ENCODE data around the gene CIT.
A peak's percentile ranks its signal among the peaks of the same experiment; 100 is the strongest.

CIT gene

DNA sequence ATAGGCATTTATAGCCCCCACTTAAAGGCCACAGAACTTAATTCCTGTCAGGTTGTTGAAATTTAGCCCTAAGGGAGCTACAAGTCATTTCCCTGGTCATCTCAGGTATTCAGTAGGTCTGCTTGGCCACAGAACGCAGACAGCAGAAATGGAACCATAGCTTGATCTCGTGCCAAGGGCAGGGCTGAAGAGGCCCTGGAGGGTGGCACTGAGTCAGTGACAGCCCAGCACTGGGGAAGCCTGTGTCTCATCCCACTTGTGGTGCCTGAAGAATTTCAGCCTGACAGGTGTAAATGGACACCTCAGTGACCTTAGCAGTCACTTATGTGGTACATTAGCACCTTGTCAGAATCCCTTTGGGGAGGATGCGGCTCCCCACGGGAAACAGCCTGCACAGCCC lies 202.6 kb downstream of the CIT start:
- Mint-ChIP-seq H3K4me1 (ENCODE audit: low read depth) (peaks cover 43% of the 10 kb centered on the region), H3K36me3 (ENCODE audit: low read depth) (peaks cover 91% of the 10 kb centered on the region), H3K27ac (no peak overlapping the region), H3K4me3 (no peak overlapping the region), H3K9me3 (no peaks in the 10 kb centered on the region), H3K27me3 (ENCODE audit: low read depth) (no peaks in the 10 kb centered on the region)
- no peak for DNase-seq (ENCODE audit: low spot score)

- H3K36me3 Mint-ChIP-seq (ENCODE audit: low read depth): peaks cover 83% of the 10 kb centered on the region
- no peaks in the 10 kb centered on the region for H3K27me3 Mint-ChIP-seq (ENCODE audit: low read depth)
- no peaks in the 10 kb centered on the region for H3K9me3 Mint-ChIP-seq
- peak overlapping the region; percentile 82 for H3K27ac Mint-ChIP-seq
- H3K4me3 Mint-ChIP-seq: peak overlapping the region; percentile 72
- H3K4me1 Mint-ChIP-seq (ENCODE audit: low read depth): peaks cover 43% of the 10 kb centered on the region
- peak; percentile 17 for DNase-seq (ENCODE audit: low spot score)
Measured at GRCh38 chr12:119673634-119674033, 203.5 kb downstream of the CIT start.

- Mint-ChIP-seq H3K4me1 (ENCODE audit: low read depth) (peaks cover 45% of the 10 kb centered on the region), H3K36me3 (ENCODE audit: low read depth) (peaks cover 76% of the 10 kb centered on the region), H3K9me3 (no peaks in the 10 kb centered on the region), H3K4me3 (no peak overlapping the region), H3K27me3 (ENCODE audit: low read depth) (no peaks in the 10 kb centered on the region), H3K27ac (peak overlapping the region; percentile 46)
- no peak for DNase-seq (ENCODE audit: low spot score)
Measured at GRCh38 chr12:119672194-119672593, 204.9 kb downstream of the CIT start.

- no peak for DNase-seq (ENCODE audit: low spot score)
- Mint-ChIP-seq H3K27me3 (ENCODE audit: low read depth) (no peaks in the 10 kb centered on the region), H3K4me3 (peak overlapping the region; percentile 30), H3K4me1 (ENCODE audit: low read depth) (peaks cover 55% of the 10 kb centered on the region), H3K36me3 (ENCODE audit: low read depth) (peaks cover 64% of the 10 kb centered on the region), H3K27ac (peak overlapping the region; percentile 6), H3K9me3 (no peaks in the 10 kb centered on the region)
Measured at GRCh38 chr12:119671070-119671469, 206.1 kb downstream of the CIT start.

GRCh38 chr12:119669744-119670472 lies 207.2 kb downstream of the CIT start:
- no peak for DNase-seq (ENCODE audit: low spot score)
- Mint-ChIP-seq H3K4me1 (ENCODE audit: low read depth) (peaks cover 56% of the 10 kb centered on the region), H3K27me3 (ENCODE audit: low read depth) (no peaks in the 10 kb centered on the region), H3K9me3 (no peaks in the 10 kb centered on the region), H3K36me3 (ENCODE audit: low read depth) (peaks cover 54% of the 10 kb centered on the region), H3K27ac (peak overlapping the region; percentile 83), H3K4me3 (peak overlapping the region; percentile 72)

DNA sequence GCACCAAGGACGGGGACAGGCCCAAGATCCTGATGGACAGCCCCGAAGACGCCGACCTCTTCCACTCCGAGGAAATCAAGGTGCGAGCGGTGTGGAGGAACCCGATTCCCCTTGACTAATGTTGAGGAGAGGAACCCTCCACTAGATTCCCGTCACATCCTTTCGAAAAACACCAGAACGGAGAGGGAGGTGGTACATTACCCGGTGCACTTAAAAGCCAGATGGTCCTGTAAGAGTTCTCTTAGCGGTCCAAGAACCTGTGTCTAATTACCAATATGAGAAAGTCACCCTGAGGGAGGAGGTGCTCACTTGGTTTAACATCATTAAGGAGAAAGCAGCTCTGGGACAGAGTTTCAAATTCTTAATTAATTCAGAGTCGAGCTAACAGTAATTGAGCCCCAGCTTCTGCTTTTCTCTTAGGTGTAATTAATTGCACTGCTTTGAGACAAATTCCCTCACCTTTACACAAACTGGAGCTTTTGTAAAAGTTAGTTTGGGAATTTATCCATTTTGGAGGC lies 208.7 kb downstream of the CIT start:
- Mint-ChIP-seq H3K27me3 (ENCODE audit: low read depth) (no peaks in the 10 kb centered on the region), H3K4me3 (peak overlapping the region; percentile 93), H3K9me3 (no peaks in the 10 kb centered on the region), H3K27ac (peak overlapping the region; percentile 89), H3K36me3 (ENCODE audit: low read depth) (peaks cover 40% of the 10 kb centered on the region), H3K4me1 (ENCODE audit: low read depth) (peaks cover 47% of the 10 kb centered on the region)
- no peak for DNase-seq (ENCODE audit: low spot score)

DNA sequence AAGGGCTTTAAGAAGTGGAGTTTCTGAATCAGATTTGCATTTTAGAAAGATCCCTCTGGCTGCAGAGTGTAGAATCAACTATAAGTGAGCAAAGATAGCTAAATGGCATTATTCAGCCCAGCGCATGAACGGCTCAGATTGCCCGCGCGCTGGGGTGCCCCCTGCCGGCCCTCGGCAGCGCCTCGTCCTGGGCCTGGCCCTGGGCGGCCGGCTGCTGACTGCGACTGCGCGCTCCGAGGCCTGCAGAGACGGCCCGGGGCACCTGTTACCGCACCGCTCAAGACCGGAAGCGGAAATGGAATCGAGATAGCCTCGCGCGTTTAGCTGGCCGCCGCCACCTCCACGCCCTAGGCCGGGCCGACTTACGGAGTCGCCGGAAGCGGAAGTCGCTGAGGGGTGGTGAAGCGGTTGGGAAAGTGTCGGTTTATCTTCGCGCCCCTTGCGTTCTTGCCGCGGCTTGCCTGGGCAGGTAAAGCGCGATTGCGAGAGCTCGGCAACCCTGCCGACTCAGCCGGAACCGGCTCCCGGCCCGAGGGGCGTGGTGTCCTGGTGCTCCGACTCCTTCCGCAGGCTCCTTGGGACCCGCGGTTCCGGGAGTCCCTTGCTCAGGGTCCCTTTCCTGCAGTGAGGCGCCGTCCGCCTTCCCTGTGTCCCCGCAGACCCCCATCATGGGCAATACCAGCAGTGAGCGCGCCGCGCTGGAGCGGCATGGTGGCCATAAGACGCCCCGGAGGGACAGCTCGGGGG lies 209.4 kb downstream of the CIT start, which contains the start of gene PRKAB1:
Gene PRKAB1 (plus strand): TSS at position 557 of the 747 bp plus-strand sequence. CDS start 112 bp downstream, at position 669.
- Mint-ChIP-seq H3K27me3 (ENCODE audit: low read depth) (no peaks in the 10 kb centered on the region), H3K4me3 (peak within 1 kb of the TSS; percentile 93), H3K9me3 (no peaks in the 10 kb centered on the region), H3K36me3 (ENCODE audit: low read depth) (peaks cover 33% of the 10 kb centered on the region), H3K27ac (peak within 1 kb of the TSS; percentile 89), H3K4me1 (ENCODE audit: low read depth) (peaks cover 41% of the 10 kb centered on the region)
- peak; percentile 98 for DNase-seq (ENCODE audit: low spot score)

DNA sequence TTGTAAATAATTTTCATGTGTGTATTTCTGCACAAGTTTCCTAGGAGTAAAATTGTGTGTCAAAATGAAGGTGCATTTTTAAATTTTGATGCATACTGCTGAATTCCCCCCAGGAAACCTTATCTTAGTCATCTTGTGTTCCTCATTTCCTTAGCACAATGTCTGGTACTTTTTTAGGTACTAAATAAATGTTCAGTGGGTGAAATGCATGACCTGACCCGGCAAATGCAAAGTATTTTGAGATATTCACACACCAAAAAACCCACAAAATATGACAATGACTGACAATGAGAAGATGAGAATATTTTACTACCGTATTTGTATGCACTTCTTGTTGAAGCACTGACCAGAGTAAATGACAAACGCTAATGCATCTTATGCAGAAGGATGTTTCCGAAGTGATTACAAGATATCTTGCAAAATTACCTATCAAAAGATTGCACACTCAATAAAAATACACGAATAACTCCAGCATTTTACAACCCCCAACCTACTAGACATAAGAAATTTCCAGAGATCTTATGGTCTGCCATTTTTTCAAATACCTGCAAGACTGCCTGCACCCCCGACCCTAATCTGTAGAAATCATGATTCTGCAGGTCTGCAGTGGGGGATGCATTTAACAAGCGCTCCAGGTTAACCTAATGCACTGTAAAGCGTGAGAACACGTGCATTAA lies 210.1 kb downstream of the CIT start:
- peak overlapping the region; percentile 19 for H3K27ac Mint-ChIP-seq
- no peaks in the 10 kb centered on the region for H3K9me3 Mint-ChIP-seq
- peaks cover 34% of the 10 kb centered on the region for H3K4me1 Mint-ChIP-seq (ENCODE audit: low read depth)
- H3K36me3 Mint-ChIP-seq (ENCODE audit: low read depth): peaks cover 26% of the 10 kb centered on the region
- peak overlapping the region; percentile 93 for H3K4me3 Mint-ChIP-seq
- no peaks in the 10 kb centered on the region for H3K27me3 Mint-ChIP-seq (ENCODE audit: low read depth)
- DNase-seq (ENCODE audit: low spot score): no peak

GRCh38 chr12:119666226-119666795 lies 210.8 kb downstream of the CIT start:
- H3K9me3 Mint-ChIP-seq: no peaks in the 10 kb centered on the region
- no peaks in the 10 kb centered on the region for H3K27me3 Mint-ChIP-seq (ENCODE audit: low read depth)
- peaks cover 20% of the 10 kb centered on the region for H3K36me3 Mint-ChIP-seq (ENCODE audit: low read depth)
- H3K4me3 Mint-ChIP-seq: peak overlapping the region; percentile 24
- DNase-seq (ENCODE audit: low spot score): no peak
- H3K4me1 Mint-ChIP-seq (ENCODE audit: low read depth): peaks cover 30% of the 10 kb centered on the region
- H3K27ac Mint-ChIP-seq: peak overlapping the region; percentile 4

- Mint-ChIP-seq H3K4me1 (ENCODE audit: low read depth) (peaks cover 21% of the 10 kb centered on the region), H3K9me3 (no peaks in the 10 kb centered on the region), H3K36me3 (ENCODE audit: low read depth) (peaks cover 10% of the 10 kb centered on the region), H3K27me3 (ENCODE audit: low read depth) (no peaks in the 10 kb centered on the region), H3K4me3 (no peak overlapping the region), H3K27ac (no peak overlapping the region)
- no peak for DNase-seq (ENCODE audit: low spot score)
Measured at GRCh38 chr12:119665164-119665929, 211.8 kb downstream of the CIT start.

DNA sequence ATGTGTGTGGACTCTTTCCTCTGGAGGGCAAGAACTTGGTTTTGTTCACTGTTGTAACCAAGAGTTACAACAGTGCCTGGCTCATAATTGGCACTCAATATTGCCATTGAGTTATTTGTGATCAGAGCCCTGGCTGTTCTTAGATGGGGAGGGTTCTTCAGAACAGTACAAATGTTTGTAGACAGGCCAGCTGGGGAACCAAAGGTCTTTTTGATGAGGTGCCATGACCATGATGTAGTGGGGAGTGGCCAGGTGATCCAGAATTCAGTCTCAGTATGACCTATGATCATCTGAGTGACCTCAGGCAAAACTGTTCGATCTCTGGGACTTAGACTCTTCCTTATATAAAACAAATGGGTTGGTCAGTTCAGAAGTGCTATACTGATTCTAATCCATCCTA lies 212.5 kb downstream of the CIT start:
- Mint-ChIP-seq H3K4me3 (no peak overlapping the region), H3K27ac (no peak overlapping the region), H3K36me3 (ENCODE audit: low read depth) (peaks cover 4% of the 10 kb centered on the region), H3K4me1 (ENCODE audit: low read depth) (peaks cover 21% of the 10 kb centered on the region), H3K27me3 (ENCODE audit: low read depth) (no peaks in the 10 kb centered on the region), H3K9me3 (no peaks in the 10 kb centered on the region)
- DNase-seq (ENCODE audit: low spot score): no peak

DNA sequence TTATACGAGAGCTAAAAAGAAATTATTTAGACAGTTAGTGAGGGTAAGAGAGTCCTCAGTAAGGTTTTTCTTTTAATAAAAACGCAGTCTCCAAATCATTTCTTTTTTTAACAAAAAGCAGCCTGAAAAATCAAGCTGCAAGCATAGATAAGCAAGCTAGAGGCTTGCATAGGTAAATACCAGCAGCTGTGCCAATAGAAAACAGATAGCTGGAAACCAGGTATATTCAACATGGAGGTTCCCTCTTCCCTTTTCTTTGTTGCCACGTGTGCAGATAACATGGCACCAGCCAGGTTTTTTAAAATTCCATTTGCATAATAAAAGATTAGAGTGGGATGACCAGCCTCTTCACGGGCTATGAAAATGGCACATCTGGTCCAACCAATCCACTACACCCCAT lies 215.2 kb downstream of the CIT start:
- no peak for DNase-seq (ENCODE audit: low spot score)
- Mint-ChIP-seq H3K9me3 (no peaks in the 10 kb centered on the region), H3K27ac (no peak overlapping the region), H3K27me3 (ENCODE audit: low read depth) (no peaks in the 10 kb centered on the region), H3K4me3 (no peak overlapping the region), H3K4me1 (ENCODE audit: low read depth) (peaks cover 17% of the 10 kb centered on the region), H3K36me3 (ENCODE audit: low read depth) (no peaks in the 10 kb centered on the region)

- Mint-ChIP-seq H3K27me3 (ENCODE audit: low read depth) (no peaks in the 10 kb centered on the region), H3K9me3 (no peaks in the 10 kb centered on the region), H3K36me3 (ENCODE audit: low read depth) (no peaks in the 10 kb centered on the region), H3K27ac (peak overlapping the region; percentile 37), H3K4me3 (no peak overlapping the region), H3K4me1 (ENCODE audit: low read depth) (peaks cover 9% of the 10 kb centered on the region)
- DNase-seq (ENCODE audit: low spot score): no peak
Measured at GRCh38 chr12:119660076-119660475, 217.0 kb downstream of the CIT start.

Data from T-helper 2 cell treated with Interferon-gamma antibody and Interleukin-4, amounts not matched to agents 5 μg/mL and 100 μg/mL, for 36 hours (primary cell).